Endothelial cell of umbilical vein (primary cell): Measurements from ENCODE around the gene RAI1. TPM values are rescaled to one million over a fixed set of nuclear protein-coding genes. Genes with fewer than 3 reads are reported as not detected.
A peak's percentile ranks its signal among the peaks of the same experiment; 100 is the strongest.

Source experiments
- BruUV-seq: library from RNA; stranded (reverse); fragments of 400-500 nt; replicated peaks from 2 replicates; lab custom pipeline; 2021; lab: Mats Ljungman, UMichigan
- CTCF ChIA-PET: fragments of 300-600, 350-600 bp; sonication (Branson Sonifier 250); formaldehyde crosslinking; loops from one replicate; lab custom pipeline; 2021; ENCODE audit warnings: antibody characterized with exemption, inconsistent platforms; lab: Charles Lee
- POLR2A ChIA-PET: fragments of 300-600, 350-600 bp; sonication (Branson Sonifier 250); formaldehyde crosslinking; loops from one replicate; lab custom pipeline; 2021; ENCODE audit warnings: antibody characterized with exemption, inconsistent platforms; lab: Charles Lee
- DNase-seq: peaks from one replicate; pipeline ENCODE4 v3.0.0-alpha.2; 2011; ENCODE audit warnings: low read depth, low spot score
- FAIRE-seq: peaks from 2 replicates; lab custom pipeline; 2011; peaks lifted over from hg19 to GRCh38; lab: Jason Lieb, UNC
- H2AFZ ChIP-seq: 2 replicates; pipeline ENCODE4 v1.6.0; 2012; ENCODE audit warnings: low read depth, low read length, control low read depth, inconsistent platforms
- H3K27ac ChIP-seq: 2 replicates; pipeline ENCODE4 v1.5.1; 2011; ENCODE audit warnings: low read depth, mild to moderate bottlenecking, control low read depth, low read length, moderate library complexity; ENCODE audit not compliant: insufficient read depth
- H3K27me3 ChIP-seq, 2 experiments: 2 replicates each; pipeline versions ENCODE4 v1.6.0 to v1.6.1; 2011; ENCODE audit warnings: low read length in 2 of 2, mixed read lengths in 1 of 2; ENCODE audit not compliant: control insufficient read depth in 2 of 2, insufficient read depth in 2 of 2
- H3K36me3 ChIP-seq, 2 experiments: 2 replicates in 1 of 2; 3 replicates in 1 of 2; pipeline ENCODE4 v1.5.1; 2011; ENCODE audit warnings: low read length in 2 of 2, mild to moderate bottlenecking in 1 of 2, moderate library complexity in 1 of 2; ENCODE audit not compliant: control insufficient read depth in 2 of 2, insufficient read depth in 2 of 2; ENCODE audit errors: extremely low read depth in 1 of 2
- H3K4me1 ChIP-seq: 3 replicates; pipeline ENCODE4 v1.5.1; 2011; ENCODE audit warnings: mild to moderate bottlenecking, low read length; ENCODE audit not compliant: control insufficient read depth, insufficient read depth; ENCODE audit errors: extremely low read depth
- H3K4me2 ChIP-seq: 2 replicates; pipeline ENCODE4 v1.6.1; 2011; ENCODE audit warnings: low read length, control low read depth, mixed read lengths; ENCODE audit not compliant: insufficient read depth
- H3K4me3 ChIP-seq, 3 experiments: fragments of 200-600 bp in 1 of 3; sonication (generic), shearing (Covaris generic) in 1 of 3; replicated peaks in 1 of 3; 2 replicates each; pipeline ENCODE4 v1.5.1; 2011 to 2016; ENCODE audit warnings: control low read depth in 3 of 3, low read length in 3 of 3, mild to moderate bottlenecking in 2 of 3, inconsistent platforms in 1 of 3, low read depth in 1 of 3, moderate library complexity in 1 of 3; ENCODE audit not compliant: insufficient read depth in 1 of 3
- H3K79me2 ChIP-seq: 2 replicates; pipeline ENCODE4 v1.6.0; 2012; ENCODE audit warnings: low read length, inconsistent platforms; ENCODE audit not compliant: control insufficient read depth, insufficient read depth
- H3K9ac ChIP-seq: replicated peaks from 2 replicates; pipeline ENCODE3; 2011; ENCODE audit warnings: low read length, control low read depth; ENCODE audit not compliant: insufficient read depth; ENCODE audit errors: extremely low read depth
- H3K9me1 ChIP-seq: replicated peaks from 3 replicates; pipeline ENCODE4 v1.6.0; 2011; ENCODE audit warnings: mild to moderate bottlenecking, low read length; ENCODE audit not compliant: control insufficient read depth, insufficient read depth; ENCODE audit errors: extremely low read depth
- H3K9me3 ChIP-seq: replicated peaks from 2 replicates; pipeline ENCODE4 v1.5.1; 2012; ENCODE audit warnings: low read length, inconsistent platforms; ENCODE audit not compliant: control insufficient read depth, insufficient read depth
- H4K20me1 ChIP-seq: replicated peaks from 2 replicates; pipeline ENCODE3; 2011; ENCODE audit warnings: mild to moderate bottlenecking, low read length; ENCODE audit not compliant: control insufficient read depth, insufficient read depth; ENCODE audit errors: extremely low read depth
- EZH2 ChIP-seq: IDR thresholded peaks from 2 replicates; pipeline ENCODE4 v1.6.1; 2012; ENCODE audit warnings: borderline replicate concordance, low read depth, mild to moderate bottlenecking, moderate library complexity, low read length, inconsistent platforms; ENCODE audit not compliant: severe bottlenecking
- FOS ChIP-seq: IDR thresholded peaks from 2 replicates; pipeline ENCODE4 v1.6.1; 2011; ENCODE audit warnings: mild to moderate bottlenecking, low read length, moderate library complexity, borderline replicate concordance; ENCODE audit not compliant: insufficient read depth
- JUN ChIP-seq: IDR thresholded peaks from 2 replicates; pipeline ENCODE4 v1.6.1; 2011; ENCODE audit warnings: borderline replicate concordance, low read depth; ENCODE audit not compliant: insufficient read length, insufficient read depth
- MYC ChIP-seq: IDR thresholded peaks from one replicate; pipeline ENCODE4 v1.6.1; 2011; ENCODE audit warnings: mild to moderate bottlenecking, low read depth, low read length
- dilution Hi-C: fragments of 300-500 bp; cut with MboI; formaldehyde crosslinking; loops from one replicate; pipeline ENCODE4 v1.15.0; 2019; ENCODE audit warnings: low sequenced_read_pairs; ENCODE audit not compliant: extremely low pct_ligation_motif_present
- intact Hi-C: fragments of 100-400 bp; cut with micrococcal nuclease; formaldehyde crosslinking; loops from one replicate; pipeline ENCODE4 v1.10.0; 2022
- polyA plus RNA-seq, 4 experiments: library from polyadenylated mRNA; depleted of rRNA in 3 of 4; stranded (reverse) in 3 of 4; unstranded in 1 of 4; fragments of >200 nt; gene quantifications; 2 replicates each; pipeline versions ENCODE4 v1.2.1 to v1.2.3, GENCODE V29; 2011 to 2012; ENCODE audit warnings: missing spikeins in 1 of 4
- total RNA-seq: library from RNA; stranded (reverse); gene quantifications from 2 replicates; pipeline ENCODE4 v1.2.3, GENCODE V29; 2021
- TF ChIP-seq, protein P1 (sequence below): IDR thresholded peaks from 2 replicates; pipeline ENCODE4 v1.6.1; 2011; ENCODE audit not compliant: insufficient read depth, insufficient read length

RAI1 gene
- total and polyA plus RNA-seq, 2 donors (not counting 3 experiments of a cell fraction or from before 2014, with no cell fraction given), result 7.8 to 43.3 TPM

DNA sequence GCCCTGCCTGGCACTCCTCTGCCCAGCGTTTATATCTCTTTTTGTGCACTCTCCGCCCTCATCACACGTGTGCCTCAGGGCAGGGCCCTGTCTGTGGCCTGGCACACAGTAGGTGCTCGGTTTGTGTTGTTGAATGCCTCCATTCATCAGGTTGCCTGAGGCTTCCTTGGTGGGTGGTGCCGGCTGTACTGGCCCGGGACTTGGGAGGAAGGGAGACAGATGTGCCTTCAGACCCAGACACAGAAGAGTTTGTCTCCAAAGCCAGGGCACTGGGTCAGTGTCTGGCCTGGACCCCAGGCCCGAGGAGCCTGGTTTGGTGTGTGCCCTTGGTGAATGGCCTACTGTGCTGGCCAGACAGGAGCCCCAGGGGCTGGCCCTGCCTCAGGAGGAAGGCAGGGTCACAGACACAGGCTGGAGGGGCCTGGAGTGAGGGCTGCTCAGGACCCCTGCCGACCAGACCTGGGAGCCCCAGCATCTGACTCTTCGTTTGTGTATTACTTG, 71.6 kb downstream of the RAI1 start:
- peak overlapping the region; percentile 8 for H2AFZ ChIP-seq
- H3K27ac ChIP-seq, result peak overlapping the region; percentile 75
- H3K9me1 ChIP-seq, result no peaks in the 10 kb centered on the region
- H3K4me1 ChIP-seq, result peaks cover 39% of the 10 kb centered on the region
- no peaks in the 10 kb centered on the region for H3K36me3 ChIP-seq
- FAIRE-seq (peak; percentile 54), DNase-seq (peak; percentile 26)
- no peaks in the 10 kb centered on the region for H3K27me3 ChIP-seq
- H3K9me3 ChIP-seq, result no peaks in the 10 kb centered on the region
- TF ChIP-seq, protein P1, sequence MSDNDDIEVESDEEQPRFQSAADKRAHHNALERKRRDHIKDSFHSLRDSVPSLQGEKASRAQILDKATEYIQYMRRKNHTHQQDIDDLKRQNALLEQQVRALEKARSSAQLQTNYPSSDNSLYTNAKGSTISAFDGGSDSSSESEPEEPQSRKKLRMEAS, result no peak
- no peak for TF ChIP-seq JUN
- no peak for TF ChIP-seq FOS
- TF ChIP-seq MYC, result no peak
- no peak for TF ChIP-seq EZH2
- ChIA-PET POLR2A (no interaction called here), CTCF (interaction anchor here (1.0 to 1.1 kb wide), 2 partner anchors 13 to 21 kb away, joined by 3 read pairs; no protein-coding TSS in a partner anchor)
- no peak overlapping the region for H3K4me3 ChIP-seq
- no peaks in the 10 kb centered on the region for H4K20me1 ChIP-seq
- peaks cover 31% of the 10 kb centered on the region for H3K79me2 ChIP-seq
- intact Hi-C loops (loop anchor here (1.0 kb wide), 4 partner anchors 27 to 68 kb away; no protein-coding TSS in a partner anchor), dilution Hi-C loops (no loop called here)
- peak overlapping the region; percentile 23 for H3K4me2 ChIP-seq
- TSS peak; percentile 69 for BruUV-seq
- H3K9ac ChIP-seq, result peak overlapping the region; percentile 25
